NT2/D1 (cell line): Measurements from ENCODE around the gene NTM.

ENCODE experiments used
- DNase-seq: peaks from one replicate; pipeline ENCODE4 v3.0.0-alpha.2; 2011; ENCODE audit warnings: low read depth, low spot score
- H3K27me3 ChIP-seq: 2 replicates; pipeline ENCODE4 v1.6.0; 2011; ENCODE audit warnings: mild to moderate bottlenecking; ENCODE audit not compliant: insufficient read length, insufficient read depth
- H3K36me3 ChIP-seq: 2 replicates; pipeline ENCODE4 v1.6.1; 2011; ENCODE audit warnings: mild to moderate bottlenecking, low read length, mixed read lengths; ENCODE audit not compliant: insufficient read depth, insufficient read length
- H3K4me1 ChIP-seq: 2 replicates; pipeline ENCODE4 v1.5.1; 2011; ENCODE audit not compliant: insufficient read depth, insufficient read length
- H3K4me3 ChIP-seq: 2 replicates; pipeline ENCODE4 v1.5.1; 2011; ENCODE audit warnings: low read depth; ENCODE audit not compliant: insufficient read length
- H3K9ac ChIP-seq: 2 replicates; pipeline ENCODE4 v1.6.0; 2011; ENCODE audit warnings: low read depth; ENCODE audit not compliant: insufficient read length
- H3K9me3 ChIP-seq: 2 replicates; pipeline ENCODE4 v1.5.1; 2011; ENCODE audit warnings: mild to moderate bottlenecking, low read length; ENCODE audit not compliant: insufficient read depth
- SUZ12 ChIP-seq: IDR thresholded peaks from 2 replicates; pipeline ENCODE4 v1.6.1; 2011; ENCODE audit not compliant: insufficient read length, insufficient read depth; ENCODE audit errors: extremely low read depth
- YY1 ChIP-seq: IDR thresholded peaks from 2 replicates; pipeline ENCODE4 v1.6.1; 2011; ENCODE audit not compliant: insufficient read length, insufficient read depth
- ZNF274 ChIP-seq: IDR thresholded peaks from 2 replicates; pipeline ENCODE4 v1.6.1; 2011; ENCODE audit warnings: mild to moderate bottlenecking, low read depth, low read length

The NTM gene

DNA sequence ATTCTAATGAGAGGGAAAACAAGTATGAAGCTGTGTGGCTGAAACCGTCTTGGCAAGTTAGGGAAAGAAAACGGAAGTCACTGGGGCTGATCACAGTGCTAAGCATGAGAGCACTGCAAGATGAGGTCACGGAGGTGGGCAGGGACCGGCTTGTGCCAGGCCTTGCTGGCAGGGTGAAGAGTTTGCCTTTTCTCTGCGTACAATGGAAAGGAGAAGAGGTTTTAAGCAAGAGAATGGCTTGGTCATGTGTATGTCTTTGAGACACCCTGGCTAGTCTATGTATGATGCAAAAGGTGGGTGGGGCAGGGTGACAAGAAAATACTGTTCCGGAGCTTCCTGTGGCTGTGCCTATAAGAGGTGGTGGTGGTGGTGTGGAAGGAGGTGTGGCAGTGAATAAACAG, 567.9 kb downstream of the NTM start:
- Histone ChIP-seq H3K9ac (no peak overlapping the region), H3K4me3 (no peak overlapping the region), H3K4me1 (no peaks in the 10 kb centered on the region), H3K27me3 (no peaks in the 10 kb centered on the region), H3K9me3 (no peaks in the 10 kb centered on the region), H3K36me3 (no peaks in the 10 kb centered on the region)
- no peak for DNase-seq
- TF ChIP-seq SUZ12 (no peak), ZNF274 (no peak), YY1 (no peak)

DNA sequence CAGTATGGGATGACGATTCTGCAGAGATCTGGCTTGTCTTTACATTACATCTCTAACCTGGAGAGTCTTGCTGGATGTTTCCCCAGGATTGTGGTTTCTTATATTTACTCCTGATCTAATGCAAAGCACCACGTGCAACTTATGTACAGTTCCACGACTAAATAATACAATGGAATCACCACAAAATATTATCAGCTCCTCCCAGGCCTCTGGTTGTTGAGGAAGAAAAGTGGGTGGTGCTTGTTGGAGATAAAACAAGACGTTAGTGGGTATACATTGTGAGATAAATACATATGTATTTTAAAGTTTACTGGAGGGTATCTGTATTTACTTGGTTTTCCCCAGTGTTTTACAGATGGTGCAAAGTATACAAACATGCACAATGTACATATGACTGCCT, 569.7 kb downstream of the NTM start:
- Histone ChIP-seq H3K4me3 (no peak overlapping the region), H3K9me3 (no peaks in the 10 kb centered on the region), H3K4me1 (no peaks in the 10 kb centered on the region), H3K9ac (no peak overlapping the region), H3K27me3 (no peaks in the 10 kb centered on the region), H3K36me3 (no peaks in the 10 kb centered on the region)
- DNase-seq = no peak
- no peak for TF ChIP-seq YY1
- no peak for TF ChIP-seq ZNF274

DNA sequence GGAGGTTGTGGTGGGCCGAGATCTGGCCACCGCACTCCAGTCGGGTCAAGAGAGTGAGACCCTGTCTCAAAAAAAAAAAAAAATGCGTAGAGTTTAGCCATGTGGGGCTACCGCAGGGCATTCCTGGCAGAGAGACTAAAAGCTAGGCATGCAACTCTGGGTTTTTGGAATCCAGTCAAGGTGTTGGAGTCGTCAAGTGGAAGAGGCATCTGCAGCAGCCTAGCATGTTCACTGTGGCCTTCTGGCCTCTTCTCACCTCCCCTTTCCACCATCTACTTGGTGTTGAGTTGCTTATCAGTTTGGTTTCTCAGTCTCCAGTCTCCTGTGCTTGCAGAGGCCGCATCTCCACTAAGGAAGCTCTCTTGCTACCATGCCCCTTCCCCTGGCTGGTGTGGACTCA, 572.5 kb downstream of the NTM start:
- no peaks in the 10 kb centered on the region for H3K4me1 ChIP-seq
- DNase-seq = no peak
- H3K27me3 ChIP-seq = no peaks in the 10 kb centered on the region
- no peaks in the 10 kb centered on the region for H3K9me3 ChIP-seq
- H3K36me3 ChIP-seq = no peaks in the 10 kb centered on the region
- no peak overlapping the region for H3K4me3 ChIP-seq
- no peak overlapping the region for H3K9ac ChIP-seq
- TF ChIP-seq SUZ12 = no peak
- no peak for TF ChIP-seq YY1
- TF ChIP-seq ZNF274 = no peak

DNA sequence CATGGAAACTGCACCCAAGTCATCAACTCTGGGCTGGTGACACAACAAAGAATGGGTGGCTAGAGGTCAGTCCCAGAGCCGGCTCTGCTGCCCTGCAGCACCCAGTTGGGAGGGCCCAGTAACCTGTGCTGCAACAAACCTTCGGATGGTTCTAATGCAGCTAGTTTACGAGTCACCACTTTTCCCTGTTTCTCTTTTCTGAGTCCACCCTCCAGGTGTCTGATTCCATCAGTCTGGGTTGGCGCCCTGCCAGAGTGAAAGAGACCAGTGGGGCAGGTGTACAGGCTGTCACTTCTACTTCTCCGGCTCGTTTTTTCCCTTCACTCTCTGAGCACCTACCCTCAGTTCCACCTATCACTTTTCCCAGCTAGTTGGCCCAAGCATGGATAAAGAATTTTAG, 572.9 kb downstream of the NTM start:
- Histone ChIP-seq H3K36me3 (no peaks in the 10 kb centered on the region), H3K4me3 (no peak overlapping the region), H3K4me1 (no peaks in the 10 kb centered on the region), H3K27me3 (no peaks in the 10 kb centered on the region), H3K9ac (no peak overlapping the region), H3K9me3 (no peaks in the 10 kb centered on the region)
- DNase-seq = no peak
- TF ChIP-seq SUZ12 = no peak
- TF ChIP-seq ZNF274 = no peak
- no peak for TF ChIP-seq YY1

DNA sequence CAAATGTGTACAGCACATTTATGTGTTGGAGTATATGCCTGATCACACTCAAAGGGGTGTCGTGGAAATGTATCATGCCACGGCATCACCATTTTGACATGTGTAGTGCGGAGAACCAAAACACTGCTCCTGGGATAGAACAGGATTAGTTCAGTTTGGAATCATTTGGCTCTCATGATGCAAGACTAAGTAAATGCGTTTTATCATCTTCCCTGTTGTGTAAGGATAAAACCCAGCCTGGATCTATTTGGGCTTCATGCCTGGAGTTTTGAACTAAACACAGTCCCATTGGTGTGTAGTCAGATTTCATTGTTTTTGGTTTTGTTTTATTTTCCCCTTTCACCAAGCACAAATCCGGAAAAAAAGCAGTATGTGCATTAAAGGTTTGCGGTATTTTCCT, 574.3 kb downstream of the NTM start:
- no peaks in the 10 kb centered on the region for H3K27me3 ChIP-seq
- no peak for DNase-seq
- H3K9me3 ChIP-seq = no peaks in the 10 kb centered on the region
- no peak overlapping the region for H3K9ac ChIP-seq
- H3K36me3 ChIP-seq = no peaks in the 10 kb centered on the region
- H3K4me3 ChIP-seq = no peak overlapping the region
- TF ChIP-seq ZNF274 (no peak), SUZ12 (no peak), YY1 (no peak)
- no peaks in the 10 kb centered on the region for H3K4me1 ChIP-seq

DNA sequence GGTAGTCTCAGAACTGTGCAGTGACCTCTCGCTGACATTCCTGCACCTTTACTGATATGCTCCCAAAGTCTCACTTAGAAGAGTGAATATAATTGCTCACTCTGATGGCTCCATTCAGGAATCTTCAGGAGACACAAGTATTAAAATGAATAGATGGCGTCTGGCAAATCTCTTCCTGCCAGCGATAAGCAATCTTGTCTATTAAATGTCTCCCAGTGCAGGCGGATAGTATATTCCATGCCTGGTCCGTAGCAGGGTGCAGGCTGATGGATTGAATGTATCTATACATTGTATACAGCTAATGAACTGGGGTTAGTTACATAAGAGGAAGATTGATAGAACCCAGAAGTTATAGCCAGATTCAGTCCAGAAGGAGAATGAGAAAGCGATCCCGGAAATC, 575.3 kb downstream of the NTM start:
- TF ChIP-seq ZNF274 (no peak), SUZ12 (no peak), YY1 (no peak)
- Histone ChIP-seq H3K27me3 (no peaks in the 10 kb centered on the region), H3K9me3 (no peaks in the 10 kb centered on the region), H3K36me3 (no peaks in the 10 kb centered on the region), H3K4me3 (no peak overlapping the region), H3K4me1 (no peaks in the 10 kb centered on the region), H3K9ac (no peak overlapping the region)
- DNase-seq = no peak

DNA sequence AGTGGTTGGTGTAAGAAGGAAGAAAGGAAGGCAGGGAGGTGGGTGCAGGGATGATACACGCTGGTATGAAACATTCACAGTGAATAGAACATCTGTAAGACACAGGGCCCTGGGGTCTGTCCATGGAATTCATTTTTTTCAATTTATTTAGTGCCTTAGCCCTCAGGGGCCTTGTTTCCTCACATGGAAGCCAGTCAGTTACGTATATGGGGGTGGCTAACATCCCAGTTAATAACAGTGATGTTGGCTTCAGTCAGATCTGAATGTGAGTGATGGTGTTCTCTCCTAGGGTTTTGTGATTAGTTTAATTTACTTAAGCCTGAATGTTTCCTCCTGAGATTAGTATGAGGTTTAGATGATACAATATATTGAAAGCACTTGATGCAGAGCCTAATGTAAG, 577.1 kb downstream of the NTM start:
- TF ChIP-seq YY1 (no peak), SUZ12 (no peak), ZNF274 (no peak)
- DNase-seq = no peak
- Histone ChIP-seq H3K9me3 (no peaks in the 10 kb centered on the region), H3K4me1 (no peaks in the 10 kb centered on the region), H3K4me3 (no peak overlapping the region), H3K9ac (no peak overlapping the region), H3K27me3 (no peaks in the 10 kb centered on the region), H3K36me3 (no peaks in the 10 kb centered on the region)

DNA sequence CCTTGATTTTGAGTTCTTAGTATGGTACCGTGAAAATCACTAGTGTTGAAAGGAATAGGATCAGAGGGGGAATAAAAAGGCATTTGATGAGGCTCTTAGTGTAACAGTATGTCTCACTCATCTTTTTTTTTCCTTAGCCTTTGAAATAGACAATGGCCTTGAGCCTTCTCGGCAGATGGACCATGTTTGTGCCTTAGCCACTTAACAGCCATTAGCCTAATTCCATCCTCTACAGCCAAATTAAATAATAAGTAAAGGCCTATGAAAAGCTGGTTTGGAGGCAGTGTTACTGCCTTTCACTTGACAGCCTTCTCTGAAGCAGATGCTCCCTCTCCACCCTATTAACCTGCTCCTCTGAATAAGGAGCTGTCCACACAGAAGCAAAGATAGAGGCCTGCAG, 580.7 kb downstream of the NTM start:
- no peaks in the 10 kb centered on the region for H3K4me1 ChIP-seq
- no peaks in the 10 kb centered on the region for H3K36me3 ChIP-seq
- H3K27me3 ChIP-seq = no peaks in the 10 kb centered on the region
- H3K9me3 ChIP-seq = no peaks in the 10 kb centered on the region
- no peak overlapping the region for H3K4me3 ChIP-seq
- DNase-seq = no peak
- TF ChIP-seq SUZ12 (no peak), ZNF274 (no peak), YY1 (no peak)
- H3K9ac ChIP-seq = no peak overlapping the region
